Stimulated activated CD4-positive, alpha-beta T cell treated with anti-CD3 and anti-CD28 coated beads, Interleukin-4, amount 100 ng/mL, for 24 hours (primary cell): Measurements from ENCODE around the gene MAST1.
"Not testable (repeated sequence)": the region's sequence is repeated elsewhere in the genome, so short reads cannot be mapped to it uniquely, and the experiment has no call there.

Experiments used
- DNase-seq: peaks from one replicate; pipeline ENCODE4 v3.0.0-alpha.2; 2020

MAST1 gene

GRCh38 chr19:12872941-12873890 is 34.9 kb downstream of the MAST1 start:
- DNase-seq = peak; percentile 50

- DNase-seq = no peak
These were observed 35.8 kb downstream of the MAST1 start for GRCh38 chr19:12873891-12874745.

- no peak for DNase-seq
These were observed 36.8 kb downstream of the MAST1 start for GRCh38 chr19:12875086-12875485.

- peak; percentile 16 for DNase-seq
These were observed 42.3 kb downstream of the MAST1 start for GRCh38 chr19:12880551-12881171.

GRCh38 chr19:12881172-12881808 is 43.0 kb downstream of the MAST1 start, which contains the start of gene DNASE2:
Gene DNASE2 (minus strand): TSS chr19:12881449. CDS start chr19:12881375, 74 bp downstream.
- peak; percentile 93 for DNase-seq

GRCh38 chr19:12882589-12882988 is 44.3 kb downstream of the MAST1 start:
- no peak for DNase-seq

- DNase-seq = no peak
These were observed 45.9 kb downstream of the MAST1 start for GRCh38 chr19:12884202-12884601.

- DNase-seq = no peak
These were observed 46.3 kb downstream of the MAST1 start for GRCh38 chr19:12884627-12884925.

- peak; percentile 88 for DNase-seq
These were observed 46.8 kb downstream of the MAST1 start for GRCh38 chr19:12884926-12885748.

- no peak for DNase-seq
These were observed 47.7 kb downstream of the MAST1 start for GRCh38 chr19:12885749-12886650.

GRCh38 chr19:12886651-12886968 is 48.3 kb downstream of the MAST1 start:
- no peak for DNase-seq

- DNase-seq = no peak
These were observed 48.8 kb downstream of the MAST1 start, which contains the start of gene KLF1 for GRCh38 chr19:12886969-12887747. Gene KLF1 (minus strand): TSS chr19:12887201. CDS start chr19:12887140, 61 bp downstream.

GRCh38 chr19:12888006-12888603 is 49.8 kb downstream of the MAST1 start:
- DNase-seq = no peak

GRCh38 chr19:12890299-12890786 is 52.0 kb downstream of the MAST1 start:
- not testable (repeated sequence) for DNase-seq

GRCh38 chr19:12890787-12891552 is 52.7 kb downstream of the MAST1 start, which contains the start of gene GCDH:
Gene GCDH (plus strand): TSS chr19:12891160. CDS start chr19:12891305, 145 bp downstream.
- DNase-seq = peak; percentile 98

- no peak for DNase-seq
These were observed 53.3 kb downstream of the MAST1 start for GRCh38 chr19:12891553-12892021.

- DNase-seq = no peak
These were observed 55.3 kb downstream of the MAST1 start for GRCh38 chr19:12893582-12893981.

- DNase-seq = no peak
These were observed 58.1 kb downstream of the MAST1 start for GRCh38 chr19:12896460-12896859.
